ENCODE measurements around the gene PTDSS2.

GRCh38 chr11:441418-442274, 8.4 kb upstream of the PTDSS2 start, which contains the start of gene ANO9:
- TF ChIP-seq CTCF (IDR thresholded peaks at IDR 0.05; ENCODE audit: low read depth, low read length, poor library complexity, severe bottlenecking) (no peak), EZH2phosphoT487 (IDR thresholded peaks at IDR 0.05; ENCODE audit: borderline replicate concordance, low read length) (no peak)

Measured in DOHH2 (cell line).